Skeletal muscle satellite cell (primary cell): ENCODE data around the gene MCEE.
A peak's percentile ranks its signal among the peaks of the same experiment; 100 is the strongest.

Experiments
- H3K27me3 ChIP-seq: 2 replicates; pipeline ENCODE4 v1.7.0; 2013; ENCODE audit warnings: low read length; ENCODE audit not compliant: control insufficient read depth, insufficient read depth
- H3K36me3 ChIP-seq: 2 replicates; pipeline ENCODE4 v1.7.0; 2013; ENCODE audit warnings: mild to moderate bottlenecking, control low read depth, low read length; ENCODE audit not compliant: insufficient read depth
- H3K4me1 ChIP-seq: 2 replicates; pipeline ENCODE4 v1.7.0; 2013; ENCODE audit warnings: low read length; ENCODE audit not compliant: control insufficient read depth, insufficient read depth
- H3K4me2 ChIP-seq: 2 replicates; pipeline ENCODE4 v1.7.0; 2013; ENCODE audit warnings: mild to moderate bottlenecking, low read length
- H3K4me3 ChIP-seq: 2 replicates; pipeline ENCODE4 v1.7.0; 2013; ENCODE audit warnings: low read length
- H3K9ac ChIP-seq: 2 replicates; pipeline ENCODE4 v1.7.0; 2013; ENCODE audit warnings: mild to moderate bottlenecking, low read depth, low read length, moderate library complexity
- H3K9me3 ChIP-seq: replicated peaks from 2 replicates; pipeline ENCODE4 v1.7.0; 2013; ENCODE audit warnings: mild to moderate bottlenecking, control low read depth, low read length

The MCEE gene

GRCh38 chr2:71072492-71072891 is 57.5 kb downstream of the MCEE start:
- H3K4me1 ChIP-seq, result peaks cover 20% of the 10 kb centered on the region
- no peaks in the 10 kb centered on the region for H3K27me3 ChIP-seq
- no peak overlapping the region for H3K4me3 ChIP-seq
- H3K9ac ChIP-seq, result no peak overlapping the region
- peaks cover 60% of the 10 kb centered on the region for H3K36me3 ChIP-seq
- no peak overlapping the region for H3K4me2 ChIP-seq
- no peaks in the 10 kb centered on the region for H3K9me3 ChIP-seq

- peaks cover 22% of the 10 kb centered on the region for H3K4me1 ChIP-seq
- no peak overlapping the region for H3K9ac ChIP-seq
- no peaks in the 10 kb centered on the region for H3K27me3 ChIP-seq
- H3K36me3 ChIP-seq, result peaks cover 53% of the 10 kb centered on the region
- no peak overlapping the region for H3K4me2 ChIP-seq
- H3K9me3 ChIP-seq, result no peaks in the 10 kb centered on the region
- no peak overlapping the region for H3K4me3 ChIP-seq
Measured at GRCh38 chr2:71071681-71072398, 58.2 kb downstream of the MCEE start.

GRCh38 chr2:71070294-71071093 is 59.5 kb downstream of the MCEE start:
- Histone ChIP-seq H3K9ac (peak overlapping the region; percentile 93), H3K4me1 (peaks cover 22% of the 10 kb centered on the region), H3K9me3 (no peaks in the 10 kb centered on the region), H3K4me2 (peak overlapping the region; percentile 97), H3K27me3 (no peaks in the 10 kb centered on the region), H3K4me3 (peak overlapping the region; percentile 89), H3K36me3 (peaks cover 40% of the 10 kb centered on the region)

GRCh38 chr2:71069376-71069775 is 60.7 kb downstream of the MCEE start:
- Histone ChIP-seq H3K9me3 (no peaks in the 10 kb centered on the region), H3K27me3 (peaks cover 7% of the 10 kb centered on the region), H3K4me3 (peak overlapping the region; percentile 89), H3K9ac (peak overlapping the region; percentile 93), H3K4me2 (peak overlapping the region; percentile 97), H3K4me1 (peaks cover 22% of the 10 kb centered on the region), H3K36me3 (peaks cover 33% of the 10 kb centered on the region)

- peaks cover 15% of the 10 kb centered on the region for H3K27me3 ChIP-seq
- peak within 1 kb of the TSS; percentile 97 for H3K4me2 ChIP-seq
- H3K4me1 ChIP-seq, result peaks cover 22% of the 10 kb centered on the region
- H3K4me3 ChIP-seq, result peak within 1 kb of the TSS; percentile 89
- no peaks in the 10 kb centered on the region for H3K9me3 ChIP-seq
- H3K9ac ChIP-seq, result peak within 1 kb of the TSS; percentile 93
- H3K36me3 ChIP-seq, result peaks cover 23% of the 10 kb centered on the region
Measured at GRCh38 chr2:71068218-71069035, 61.6 kb downstream of the MCEE start, which contains the start of gene NAGK. Gene NAGK (plus strand): TSS chr2:71068648. CDS start chr2:71068684, 36 bp downstream.

GRCh38 chr2:71067567-71068217 is 62.3 kb downstream of the MCEE start:
- Histone ChIP-seq H3K27me3 (peaks cover 22% of the 10 kb centered on the region), H3K9ac (peak overlapping the region; percentile 93), H3K9me3 (no peaks in the 10 kb centered on the region), H3K36me3 (peaks cover 19% of the 10 kb centered on the region), H3K4me1 (peaks cover 22% of the 10 kb centered on the region), H3K4me2 (peak overlapping the region; percentile 97), H3K4me3 (peak overlapping the region; percentile 89)

- no peak overlapping the region for H3K4me2 ChIP-seq
- peaks cover 22% of the 10 kb centered on the region for H3K4me1 ChIP-seq
- peaks cover 10% of the 10 kb centered on the region for H3K36me3 ChIP-seq
- H3K9me3 ChIP-seq, result no peaks in the 10 kb centered on the region
- H3K4me3 ChIP-seq, result no peak overlapping the region
- H3K27me3 ChIP-seq, result peaks cover 25% of the 10 kb centered on the region
- H3K9ac ChIP-seq, result no peak overlapping the region
Measured at GRCh38 chr2:71066856-71067255, 63.2 kb downstream of the MCEE start.

- peaks cover 10% of the 10 kb centered on the region for H3K4me1 ChIP-seq
- H3K27me3 ChIP-seq, result peaks cover 36% of the 10 kb centered on the region
- H3K4me2 ChIP-seq, result no peak overlapping the region
- no peak overlapping the region for H3K4me3 ChIP-seq
- H3K9ac ChIP-seq, result no peak overlapping the region
- no peaks in the 10 kb centered on the region for H3K9me3 ChIP-seq
- no peaks in the 10 kb centered on the region for H3K36me3 ChIP-seq
Measured at GRCh38 chr2:71064754-71065621, 65.0 kb downstream of the MCEE start.

- H3K4me3 ChIP-seq, result no peak overlapping the region
Measured at GRCh38 chr2:71064110-71064611, 65.9 kb downstream of the MCEE start.

GRCh38 chr2:71063216-71063615 is 66.8 kb downstream of the MCEE start:
- Histone ChIP-seq H3K36me3 (no peaks in the 10 kb centered on the region), H3K9me3 (no peaks in the 10 kb centered on the region), H3K4me2 (no peak overlapping the region), H3K9ac (no peak overlapping the region), H3K27me3 (peaks cover 51% of the 10 kb centered on the region), H3K4me3 (no peak overlapping the region), H3K4me1 (peaks cover 5% of the 10 kb centered on the region)

More at GRCh38 chr2:71064110-71064611, 65.9 kb downstream of the MCEE start:
- Histone ChIP-seq H3K4me2 (no peak overlapping the region), H3K9me3 (no peaks in the 10 kb centered on the region), H3K4me1 (peaks cover 5% of the 10 kb centered on the region), H3K27me3 (peaks cover 42% of the 10 kb centered on the region), H3K9ac (no peak overlapping the region), H3K36me3 (no peaks in the 10 kb centered on the region)
